Non-pigmented ciliary epithelial cell (primary cell): Measurements from ENCODE around the gene CLCN6.

Experiments
- DNase-seq: peaks from one replicate; pipeline ENCODE4 v3.0.0-alpha.2; 2010; ENCODE audit warnings: low read depth

Gene CLCN6

DNA sequence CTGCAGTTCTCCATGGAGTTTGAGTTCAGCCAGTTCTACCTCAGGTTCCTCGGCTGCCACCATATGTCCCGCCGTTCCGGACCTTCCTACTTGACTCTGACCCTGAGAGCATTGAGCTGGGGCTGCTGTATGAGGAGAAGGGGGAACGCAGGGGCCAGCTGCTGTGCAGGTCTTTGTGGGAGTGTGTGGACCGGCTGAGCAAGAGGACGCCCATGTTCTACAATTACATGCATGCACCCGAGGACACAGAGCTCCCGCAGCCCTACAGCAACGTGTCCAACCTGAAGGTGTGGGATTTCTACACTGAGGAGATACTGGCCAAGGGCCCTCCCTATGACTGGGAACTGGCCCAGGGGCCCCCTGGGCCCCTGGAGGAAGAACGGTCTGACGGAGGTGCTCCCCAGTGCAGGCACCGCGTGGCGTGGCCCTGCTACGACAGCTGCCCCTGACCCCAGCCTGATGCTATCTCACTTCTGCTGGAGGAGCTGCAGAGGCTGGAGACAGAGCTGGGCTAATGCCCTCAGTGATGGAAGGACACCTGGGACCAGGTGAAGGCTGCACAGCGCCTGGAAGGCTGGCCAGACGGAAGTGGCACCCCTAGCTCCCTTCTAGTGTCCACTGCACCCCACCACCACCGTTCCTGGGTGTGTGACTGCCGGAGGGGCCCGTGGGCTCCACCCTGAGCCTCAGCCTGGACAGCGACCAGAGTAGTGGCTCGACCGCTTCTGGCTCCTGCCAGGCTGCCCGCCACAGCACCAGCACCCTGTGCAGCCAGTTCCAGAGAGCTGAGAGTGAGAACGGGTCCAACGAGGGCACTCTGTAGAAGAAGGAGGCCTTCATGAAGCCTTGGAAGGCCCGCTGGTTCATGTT lies 73.6 kb downstream of the CLCN6 start:
- no peak for DNase-seq

DNA sequence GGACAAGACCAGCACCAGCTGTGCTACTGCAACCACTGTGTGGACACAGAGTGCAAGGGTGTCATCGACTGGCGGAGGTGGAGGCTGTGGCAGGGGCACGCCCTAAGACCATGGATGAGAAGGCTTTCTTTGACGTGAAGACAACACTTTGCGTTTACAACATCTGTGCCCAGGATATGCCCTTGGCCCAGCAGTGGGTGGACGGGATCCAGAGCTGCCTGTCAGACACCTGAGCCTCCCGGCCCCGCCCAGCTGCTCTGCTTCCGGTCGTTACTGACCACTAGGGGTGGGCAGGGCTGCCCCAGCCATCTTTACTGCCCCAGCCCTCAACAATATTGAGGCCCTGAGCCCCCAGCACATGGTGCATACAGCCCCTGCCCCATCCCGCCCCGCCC lies 74.2 kb downstream of the CLCN6 start:
- no peak for DNase-seq

DNA sequence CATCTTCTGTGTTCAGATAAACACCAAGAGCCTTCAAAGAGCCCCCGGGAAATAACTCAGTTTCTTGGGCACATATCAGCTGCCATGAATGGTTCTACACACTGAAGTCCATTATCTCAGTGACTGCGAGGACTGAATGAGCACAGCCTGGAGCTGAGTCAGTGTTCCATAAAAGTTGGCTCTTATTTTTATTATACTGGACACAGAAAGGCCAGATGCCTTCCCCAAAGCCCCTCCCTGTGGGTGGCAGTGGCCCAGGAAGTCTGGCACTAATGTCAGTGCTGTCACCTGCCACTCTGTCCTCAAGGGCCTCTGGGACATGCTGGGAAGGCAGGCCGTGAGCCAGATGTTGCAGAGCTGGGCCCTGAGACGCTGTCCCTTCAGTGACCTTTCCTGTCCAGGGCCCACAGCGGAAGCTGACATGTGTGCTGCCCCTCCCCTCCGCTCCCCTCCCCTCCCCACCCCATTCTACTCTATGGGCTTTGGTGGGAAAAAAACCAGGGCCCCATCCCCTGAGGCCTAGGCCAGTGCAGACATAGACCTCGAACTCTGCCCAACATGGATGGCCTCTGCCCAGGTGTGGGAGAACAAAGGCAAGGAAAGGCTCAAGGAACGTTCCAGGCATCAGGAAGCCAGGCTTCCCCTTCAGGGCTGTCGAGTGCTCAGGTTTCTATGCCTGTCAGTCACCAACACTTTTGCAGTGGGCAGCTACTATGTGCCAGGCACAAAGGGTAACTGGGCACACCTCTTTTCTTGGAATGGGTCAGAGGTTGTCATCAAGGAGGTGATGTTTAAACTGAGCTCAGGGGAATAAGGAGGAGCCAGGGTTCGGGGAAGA lies 75.1 kb downstream of the CLCN6 start:
- no peak for DNase-seq

DNA sequence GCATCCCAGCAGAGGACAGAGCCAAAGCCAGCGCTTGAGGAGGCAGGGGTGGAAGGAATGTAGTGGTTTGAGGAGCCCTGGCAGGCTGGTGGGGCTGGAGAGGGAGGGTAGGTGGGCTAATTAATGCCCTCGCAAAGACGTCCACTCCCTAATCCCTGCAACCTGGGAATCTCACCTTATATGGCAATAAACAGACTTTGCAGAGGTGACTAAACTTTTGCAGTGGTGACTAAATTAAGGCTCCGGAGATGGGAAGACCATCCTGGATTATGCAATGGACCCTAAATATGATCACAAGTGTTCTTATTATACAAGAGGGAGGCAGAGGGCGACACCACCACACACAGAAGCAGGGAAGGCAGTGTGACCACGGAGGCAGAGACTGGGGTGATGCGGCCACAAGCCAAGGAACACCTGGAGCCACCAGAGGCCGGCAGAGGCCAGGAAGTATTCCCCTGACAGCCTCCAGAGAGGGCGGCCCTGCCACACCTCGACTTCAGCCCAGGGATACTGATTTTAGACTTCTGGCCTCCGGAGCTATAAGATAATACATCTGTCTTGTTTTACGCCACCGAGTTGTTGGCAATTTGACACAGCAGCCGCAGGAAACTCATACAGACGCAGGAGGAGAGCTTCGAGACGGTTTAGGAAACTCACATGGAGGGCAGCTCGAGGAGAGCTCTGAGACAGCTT lies 75.9 kb downstream of the CLCN6 start:
- DNase-seq = no peak

DNA sequence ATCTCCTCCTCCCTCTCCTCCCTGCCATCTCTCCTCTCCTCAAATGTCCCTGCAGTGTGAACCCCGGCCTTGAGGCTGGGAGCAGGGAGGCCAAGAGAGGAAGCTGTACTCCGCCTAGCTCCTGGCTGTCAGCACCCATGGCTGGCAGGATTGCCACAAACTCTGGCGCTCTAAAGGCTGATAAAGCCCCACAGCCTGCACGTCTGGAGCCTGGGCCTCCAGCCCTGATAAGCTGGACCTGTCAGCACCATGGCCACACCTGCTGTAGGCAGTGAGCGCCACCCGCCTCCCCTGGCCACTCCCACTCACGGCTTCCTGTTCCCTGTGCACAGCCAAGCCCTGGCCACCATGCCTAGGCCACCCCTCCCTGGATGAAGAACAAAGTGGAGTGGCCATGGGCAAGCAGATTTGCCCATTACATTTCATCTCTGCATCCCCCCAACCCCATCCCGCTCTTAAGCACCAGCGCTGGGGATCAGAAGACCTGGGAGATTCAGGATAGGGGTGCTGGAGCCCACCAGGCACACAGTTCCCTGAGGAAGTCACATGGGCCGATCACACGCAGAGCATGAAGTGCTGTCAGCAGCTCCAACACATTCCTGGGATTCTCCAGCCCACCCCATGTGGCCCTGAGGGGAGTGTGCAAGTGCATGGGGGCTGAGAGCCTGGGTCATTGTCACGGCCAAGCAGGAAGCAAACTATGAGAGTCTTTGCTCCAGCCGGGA lies 77.0 kb downstream of the CLCN6 start:
- DNase-seq = no peak

DNA sequence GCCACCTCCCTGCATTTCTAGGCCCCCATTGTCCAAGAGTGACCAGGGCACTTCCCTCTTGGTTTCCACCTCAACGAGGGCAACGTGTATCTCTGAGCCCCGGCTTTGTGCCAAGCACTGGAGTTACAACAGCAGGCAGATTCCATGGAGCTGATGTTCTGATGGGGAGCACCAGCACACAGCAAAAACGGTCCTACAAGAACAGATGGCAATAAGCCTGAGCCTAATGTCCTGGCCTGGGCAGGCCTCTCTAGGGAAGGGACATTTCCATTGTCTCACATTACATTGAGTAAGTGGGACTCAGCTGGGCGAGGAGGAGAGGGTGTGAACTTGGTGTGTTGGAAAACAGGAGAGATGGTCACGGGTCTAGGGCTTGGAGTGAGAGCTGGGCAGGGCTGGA lies 79.9 kb downstream of the CLCN6 start:
- DNase-seq = no peak

DNA sequence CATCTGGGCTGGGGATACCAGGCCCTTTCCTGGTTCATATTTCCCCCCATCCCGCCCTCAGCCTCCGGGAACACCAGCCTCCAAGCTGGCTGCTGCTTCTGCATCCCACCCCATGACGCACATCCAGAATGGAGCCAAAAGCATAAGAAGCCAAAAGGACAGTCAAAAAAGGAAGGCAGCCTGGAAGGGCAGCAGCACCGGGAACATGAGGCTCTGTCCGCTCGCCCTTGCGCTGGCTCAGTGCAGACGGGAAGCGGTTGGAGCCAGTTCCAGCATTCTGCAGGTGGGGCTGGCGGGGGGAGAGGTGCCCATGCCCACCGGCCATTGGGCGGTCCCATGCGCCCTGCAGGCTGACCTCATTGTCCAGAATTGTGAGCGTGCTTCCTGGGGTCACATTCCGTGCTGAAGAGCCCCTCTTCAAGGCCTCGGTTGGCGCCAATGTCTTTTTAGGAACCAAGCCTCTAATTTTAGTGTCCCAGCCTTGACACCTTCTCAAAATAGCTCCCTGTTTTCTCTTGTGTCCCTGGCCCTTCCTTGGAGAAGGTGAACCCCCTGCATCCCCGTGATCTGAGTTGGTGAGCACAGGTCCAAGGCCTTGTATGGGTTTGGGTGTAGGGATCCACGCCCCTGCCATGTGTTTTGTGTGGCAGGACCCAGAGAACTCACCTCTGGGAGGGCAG lies 81.1 kb downstream of the CLCN6 start:
- no peak for DNase-seq

DNA sequence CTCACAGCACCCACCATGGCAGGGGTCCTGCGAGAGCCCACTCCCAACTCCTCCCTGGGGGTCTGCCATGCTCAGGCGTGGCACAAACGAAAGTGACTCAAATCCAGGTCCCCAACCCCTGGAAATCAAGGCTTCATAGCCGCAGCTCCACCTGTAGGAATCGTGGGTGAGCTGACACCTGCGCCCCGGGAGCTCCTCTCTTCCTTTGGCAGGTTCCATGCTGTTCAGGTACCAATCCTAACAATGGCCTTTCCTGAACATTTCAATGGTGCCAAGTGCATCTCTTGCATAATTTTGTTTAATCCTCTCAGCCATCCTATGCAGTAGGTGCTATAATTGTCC lies 81.6 kb downstream of the CLCN6 start:
- DNase-seq = no peak

DNA sequence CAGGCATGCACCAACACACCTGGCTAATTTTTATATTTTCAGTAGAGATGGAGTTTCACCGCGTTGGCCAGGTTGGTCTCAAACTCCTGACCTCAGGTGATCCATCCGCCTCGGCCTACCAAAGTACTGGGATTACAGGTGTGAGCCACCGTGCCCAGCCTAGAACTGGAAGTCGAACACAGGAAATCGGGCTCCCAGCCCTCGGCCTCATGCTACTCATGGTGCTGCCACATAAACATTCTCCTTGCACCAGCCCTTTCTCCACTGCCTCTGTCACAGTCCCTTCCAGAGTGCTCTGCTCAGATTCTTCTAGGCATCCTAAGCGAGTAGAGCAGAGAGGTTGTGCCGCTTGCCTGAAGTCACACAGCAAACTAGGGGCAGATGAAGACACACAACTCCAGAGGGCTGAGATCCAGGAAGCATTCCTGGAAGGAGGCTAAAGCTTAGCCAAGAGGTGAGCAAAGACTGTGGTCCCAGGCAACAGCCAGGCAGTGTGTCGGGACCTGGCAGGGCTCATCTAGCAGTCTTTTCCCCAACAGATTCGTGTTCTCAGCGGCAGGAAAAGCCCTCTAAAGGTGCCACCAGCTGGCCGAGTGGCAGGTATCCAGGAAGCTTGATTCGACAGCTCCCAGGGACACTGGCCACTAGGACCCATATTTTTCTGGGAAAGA lies 82.3 kb downstream of the CLCN6 start:
- DNase-seq = no peak

DNA sequence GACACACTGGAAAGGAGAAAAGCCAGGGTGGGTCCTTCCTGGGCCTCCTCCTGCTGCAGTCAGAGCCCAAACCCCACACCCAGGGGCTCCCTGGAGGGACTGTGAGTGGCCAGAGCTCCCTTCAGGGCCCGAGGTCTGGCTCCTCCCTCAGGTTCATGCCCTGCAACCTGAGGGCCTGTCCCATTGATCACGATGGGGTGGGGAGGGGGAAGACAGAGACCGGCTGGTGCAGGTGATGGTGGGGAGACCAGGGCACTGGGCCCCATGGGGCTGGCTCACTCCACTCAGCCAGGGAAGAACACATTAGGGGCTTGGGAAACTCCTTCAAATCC lies 82.9 kb downstream of the CLCN6 start:
- no peak for DNase-seq

DNA sequence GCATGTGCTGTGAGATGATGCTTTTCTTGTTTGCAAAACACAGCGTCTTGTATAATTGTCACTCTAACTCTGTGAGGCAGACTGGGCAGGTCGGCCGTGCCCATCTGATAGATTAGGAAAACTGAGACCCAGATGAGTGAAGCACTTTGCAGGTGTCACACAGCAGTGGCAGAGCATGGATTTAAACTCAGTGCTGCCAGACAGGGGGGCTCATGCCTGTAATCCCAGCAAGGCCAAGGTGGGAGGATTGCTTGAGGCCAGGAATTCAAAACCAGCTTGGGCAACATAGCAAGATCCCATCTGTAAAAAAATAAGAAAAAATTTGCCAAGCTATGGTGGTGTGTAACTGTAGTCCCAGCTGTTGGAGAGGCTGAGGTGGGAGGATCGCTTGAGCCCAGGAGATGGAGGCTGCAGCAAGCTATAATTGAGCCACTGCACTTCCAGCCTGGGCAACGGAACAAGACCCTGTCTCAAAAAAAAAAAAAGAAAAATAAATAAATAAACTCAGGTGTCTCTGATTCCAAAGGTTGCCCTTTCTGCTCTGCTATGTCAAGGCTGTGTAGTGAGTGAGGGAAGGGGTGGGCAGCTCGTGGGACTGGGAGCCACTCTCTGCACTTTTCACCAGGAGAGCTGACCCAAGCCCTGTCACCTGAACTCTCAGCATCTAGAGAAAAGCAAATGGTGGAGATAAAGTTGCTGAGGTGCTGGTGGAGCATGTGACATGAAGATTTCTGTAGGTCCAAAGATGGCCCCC lies 85.6 kb downstream of the CLCN6 start:
- no peak for DNase-seq
